Epidermal melanocyte (primary cell): Measurements from ENCODE around the gene EEFSEC.

Experiments used
- DNase-seq: peaks from one replicate; pipeline ENCODE4 v3.0.0; 2011; ENCODE audit warnings: low spot score; ENCODE audit not compliant: insufficient read length

Gene EEFSEC

DNA sequence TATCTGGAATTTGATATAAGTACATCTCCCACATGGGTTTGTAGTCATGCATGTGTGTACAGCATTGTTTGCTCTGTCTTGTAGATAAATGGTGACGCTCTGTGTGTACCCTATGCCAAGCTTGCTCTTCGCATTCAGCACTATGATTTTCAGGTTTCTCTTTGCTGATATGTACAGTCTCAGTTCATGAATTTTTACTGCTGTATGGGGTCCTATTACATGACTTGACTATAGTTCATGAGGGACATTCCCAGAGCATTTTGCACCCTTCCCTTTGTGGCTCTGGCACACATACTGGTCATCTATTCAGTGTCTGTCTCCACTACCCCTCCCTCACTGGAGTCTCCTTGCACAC, 132.7 kb downstream of the EEFSEC start:
- no peak for DNase-seq

GRCh38 chr3:128286691-128287090, 133.4 kb downstream of the EEFSEC start:
- no peak for DNase-seq

DNA sequence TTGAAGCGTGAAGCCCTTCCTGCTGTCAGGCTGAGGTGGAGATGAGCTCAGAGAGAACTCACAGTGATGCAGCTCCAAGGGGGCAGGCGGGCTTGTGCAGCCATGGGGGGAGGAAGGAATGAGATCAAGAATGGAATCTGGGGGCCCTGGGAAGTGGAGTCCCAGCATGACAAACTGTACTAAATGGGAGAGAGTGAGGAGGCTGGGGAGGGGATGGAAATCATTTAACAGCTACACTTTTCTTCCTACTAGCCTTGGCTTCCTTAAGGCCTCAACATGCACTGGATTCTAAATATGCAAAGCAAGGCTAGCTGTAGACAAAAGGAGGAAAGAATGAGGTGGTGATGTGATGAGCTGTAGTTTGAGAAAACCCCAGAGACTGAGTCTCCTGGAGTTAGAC, 133.9 kb downstream of the EEFSEC start:
- no peak for DNase-seq

DNA sequence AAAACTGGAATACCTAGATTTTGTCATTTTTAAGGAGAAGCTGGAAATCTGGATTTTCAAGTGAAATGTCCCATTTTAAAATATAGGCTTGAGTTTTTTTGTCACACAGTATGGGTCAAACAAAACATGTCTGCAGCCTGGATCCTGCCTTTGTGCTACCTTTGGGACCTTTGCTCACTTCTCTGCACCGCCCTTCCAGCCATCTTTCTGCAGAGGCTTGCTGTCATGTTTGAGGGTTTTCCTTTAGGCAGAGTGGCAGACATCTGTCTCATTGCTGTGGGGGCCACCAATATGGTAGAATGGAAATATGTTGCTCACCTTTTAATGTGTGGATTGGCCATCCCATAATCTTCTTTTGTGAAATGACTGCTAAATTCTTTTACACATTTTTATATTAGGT, 136.3 kb downstream of the EEFSEC start:
- no peak for DNase-seq

GRCh38 chr3:128290484-128290883, 137.2 kb downstream of the EEFSEC start:
- DNase-seq, result no peak

- no peak for DNase-seq
These were observed 140.6 kb downstream of the EEFSEC start for GRCh38 chr3:128293930-128294329.

DNA sequence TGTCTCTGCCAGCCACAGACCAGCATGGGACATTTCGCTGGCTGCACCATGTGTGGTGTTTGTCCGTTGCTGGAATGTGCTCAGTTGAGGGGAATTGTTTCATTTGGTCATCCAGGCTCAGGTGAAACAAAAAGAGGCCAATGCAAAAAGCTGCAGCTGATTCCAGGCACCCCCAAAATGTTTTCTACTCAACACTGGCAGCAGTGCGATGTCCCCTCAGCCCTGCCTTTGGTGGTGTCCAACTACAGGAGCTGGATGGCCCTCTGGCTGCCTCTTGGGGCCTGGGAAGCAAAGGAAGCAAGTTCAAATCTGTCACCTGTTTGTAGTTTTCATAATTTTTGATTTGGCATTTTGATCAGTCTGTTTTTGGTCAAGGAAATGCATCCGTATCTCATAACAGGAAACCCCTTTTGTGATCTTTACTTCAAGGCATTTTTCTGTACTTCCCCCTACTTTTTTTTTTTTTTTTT, 141.8 kb downstream of the EEFSEC start:
- DNase-seq, result no peak

DNA sequence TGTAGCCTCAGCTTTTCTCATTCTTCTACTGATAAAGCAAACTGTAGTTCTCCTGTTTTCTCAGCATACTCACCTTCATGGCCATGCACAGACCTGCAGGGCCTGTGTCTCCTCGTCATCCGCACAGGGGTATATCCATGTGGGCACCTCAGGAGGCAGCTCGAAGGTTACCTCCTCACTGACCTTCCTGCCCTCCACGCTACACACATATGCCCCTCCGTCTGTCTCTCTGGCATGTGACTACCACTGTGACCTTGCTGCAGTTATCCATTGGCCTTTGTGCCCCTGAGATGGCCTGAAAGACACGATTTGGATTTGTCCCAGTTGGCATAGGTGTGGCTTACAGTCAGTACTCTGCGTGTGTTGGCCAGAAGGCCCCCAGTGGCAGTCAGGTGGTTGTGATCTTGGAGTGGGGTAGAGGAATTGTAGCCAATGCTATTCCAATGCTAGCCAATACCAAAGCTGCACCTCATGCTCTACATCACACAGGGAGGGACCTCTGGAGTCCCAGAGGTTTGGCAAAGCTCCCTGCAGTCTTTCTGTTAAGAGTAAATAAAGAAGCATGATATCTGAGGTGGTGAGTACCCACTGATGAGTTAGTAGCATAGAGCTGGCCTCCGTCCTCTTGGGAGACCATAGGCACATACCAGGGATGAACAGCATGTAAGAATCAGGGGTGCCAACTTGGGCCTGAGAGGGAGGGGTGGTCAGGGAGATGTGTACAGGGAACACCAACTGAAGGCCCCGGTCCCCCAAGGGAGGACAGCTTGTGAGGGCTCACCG, 143.4 kb downstream of the EEFSEC start:
- no peak for DNase-seq

- peak; percentile 52 for DNase-seq
These were observed 144.3 kb downstream of the EEFSEC start for GRCh38 chr3:128297401-128298138.

DNA sequence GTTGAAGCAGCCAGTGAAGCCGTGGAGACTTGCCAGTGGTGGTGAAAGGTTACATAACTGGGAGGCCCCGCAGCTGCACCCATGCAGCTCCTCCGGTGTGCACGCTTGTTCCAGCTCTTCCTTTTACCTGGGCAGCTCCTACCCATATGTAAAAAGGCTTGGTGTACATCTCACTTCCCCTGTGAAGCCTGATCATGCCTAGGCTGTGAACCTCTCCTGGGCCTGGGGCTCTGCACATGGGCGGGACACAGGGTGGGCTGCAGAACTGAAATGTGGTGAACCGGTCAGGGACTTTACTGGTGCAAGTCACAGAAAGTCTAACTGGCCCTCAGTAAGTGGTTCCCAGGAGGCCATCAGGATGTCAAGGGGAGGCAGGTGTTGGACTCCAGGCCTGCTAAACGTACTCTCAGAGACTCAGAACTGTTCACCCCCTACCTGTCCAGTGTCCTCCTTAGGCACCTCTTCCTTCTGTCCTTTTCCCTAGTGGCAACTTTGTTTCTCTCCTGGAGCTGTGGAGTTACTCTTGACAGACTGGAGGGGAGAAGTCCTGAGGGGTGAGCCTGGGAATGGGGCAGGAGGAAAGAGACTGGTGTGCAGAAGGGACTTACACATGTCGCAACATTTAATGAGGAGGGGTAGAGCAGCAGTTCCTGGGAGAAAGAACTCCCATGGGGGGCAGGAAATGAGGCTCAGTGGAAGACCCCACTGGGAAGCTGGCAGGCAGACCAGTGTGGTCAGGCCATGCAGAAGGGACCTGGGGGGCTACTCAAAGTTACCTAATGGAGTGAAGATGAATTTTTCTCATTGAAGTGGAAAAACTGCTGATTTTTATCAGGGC, 148.1 kb downstream of the EEFSEC start:
- no peak for DNase-seq

DNA sequence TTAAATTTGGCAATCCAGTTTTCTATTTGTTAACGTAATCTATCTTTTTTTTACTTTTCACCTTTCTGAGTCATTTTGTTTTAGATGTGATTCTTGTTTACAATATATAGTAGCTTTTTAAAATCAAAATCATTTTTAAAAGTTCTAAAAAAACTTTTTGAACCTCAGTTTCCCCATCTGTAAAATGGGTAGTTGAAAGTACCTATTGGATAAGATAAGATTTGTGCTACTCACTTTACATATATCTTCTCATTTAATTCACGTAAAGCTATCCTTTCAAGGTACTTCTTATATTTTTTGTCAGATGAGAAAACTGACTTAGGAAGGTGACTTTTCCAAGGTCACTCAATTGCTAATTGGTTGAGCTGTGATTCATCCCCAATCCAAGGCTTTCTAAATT, 153.2 kb downstream of the EEFSEC start:
- no peak for DNase-seq

GRCh38 chr3:128307029-128307633, 153.8 kb downstream of the EEFSEC start:
- DNase-seq, result no peak

DNA sequence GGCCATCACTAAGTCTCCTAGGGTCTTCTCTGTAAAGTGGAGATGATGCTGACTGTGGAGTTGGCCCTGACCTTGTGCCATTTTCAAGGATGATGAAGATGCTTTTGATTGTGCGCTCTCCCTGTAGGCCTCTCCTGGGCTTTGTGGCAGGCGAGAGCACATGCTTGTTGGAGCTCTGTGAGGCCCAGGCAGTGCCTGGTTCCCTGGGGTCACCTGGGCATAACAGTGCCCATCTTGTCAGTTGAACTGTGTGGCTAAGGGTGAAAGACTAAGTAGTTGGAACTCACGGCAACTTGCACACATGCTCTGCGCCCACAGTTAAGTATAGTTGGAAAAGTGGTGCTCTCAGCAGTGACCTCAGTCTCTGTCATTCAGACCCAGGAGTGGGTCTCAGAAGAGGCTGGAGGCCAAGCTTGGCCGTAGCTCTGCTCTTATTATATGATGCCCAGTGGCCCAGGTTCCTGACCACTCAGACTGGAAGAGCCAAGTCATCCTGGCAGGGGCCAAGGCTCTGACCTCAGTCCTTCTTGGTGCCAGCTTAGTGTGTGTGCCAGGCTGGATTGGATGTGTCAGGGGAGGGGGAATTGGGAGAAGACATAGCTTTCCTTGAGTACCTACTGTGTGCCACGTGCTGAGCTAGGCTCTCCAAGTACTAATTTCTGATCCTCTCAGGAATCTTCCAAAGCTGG, 154.6 kb downstream of the EEFSEC start:
- no peak for DNase-seq

DNA sequence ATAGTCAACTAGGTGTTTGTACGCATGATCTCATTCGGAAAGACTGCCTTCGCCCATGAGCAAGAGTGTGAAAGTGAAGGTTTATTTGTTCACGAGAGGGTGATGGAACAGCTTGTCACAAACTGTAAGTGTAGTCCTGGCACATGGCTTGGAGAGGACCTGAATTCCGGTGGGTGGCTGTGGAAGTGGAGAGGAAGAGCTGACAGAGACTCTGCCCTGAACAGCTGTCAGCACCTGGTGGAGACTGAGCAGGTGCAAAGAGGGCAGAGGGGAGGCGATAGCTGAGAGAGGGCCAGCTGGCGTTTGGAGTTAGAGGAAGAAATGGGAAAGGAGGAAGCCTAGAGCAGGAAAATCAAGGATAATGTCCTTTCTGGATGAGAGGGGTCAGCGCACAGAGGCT, 155.7 kb downstream of the EEFSEC start:
- DNase-seq, result no peak

GRCh38 chr3:128310286-128311058, 157.2 kb downstream of the EEFSEC start:
- no peak for DNase-seq

GRCh38 chr3:128311441-128311844, 158.2 kb downstream of the EEFSEC start:
- DNase-seq, result no peak

DNA sequence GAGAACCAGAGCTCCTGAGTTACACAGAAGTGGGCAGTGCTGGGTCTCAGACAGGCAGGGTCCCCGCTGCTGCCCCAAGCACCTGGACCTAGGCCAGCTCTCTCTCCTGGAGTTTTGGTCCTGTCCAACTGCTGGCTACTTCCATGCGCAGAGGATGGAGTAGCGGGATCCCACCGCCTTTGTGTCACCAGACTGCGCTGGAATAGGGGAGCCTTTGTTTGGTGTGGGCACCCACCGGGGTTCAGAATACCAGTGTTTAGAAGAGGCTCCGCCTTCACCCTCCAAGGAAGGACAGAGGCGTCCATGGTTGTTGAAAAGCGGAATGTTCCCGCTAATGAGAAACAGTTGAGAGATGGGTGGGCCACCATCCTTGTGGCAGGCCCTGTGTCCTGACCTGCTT, 159.0 kb downstream of the EEFSEC start:
- DNase-seq, result no peak

DNA sequence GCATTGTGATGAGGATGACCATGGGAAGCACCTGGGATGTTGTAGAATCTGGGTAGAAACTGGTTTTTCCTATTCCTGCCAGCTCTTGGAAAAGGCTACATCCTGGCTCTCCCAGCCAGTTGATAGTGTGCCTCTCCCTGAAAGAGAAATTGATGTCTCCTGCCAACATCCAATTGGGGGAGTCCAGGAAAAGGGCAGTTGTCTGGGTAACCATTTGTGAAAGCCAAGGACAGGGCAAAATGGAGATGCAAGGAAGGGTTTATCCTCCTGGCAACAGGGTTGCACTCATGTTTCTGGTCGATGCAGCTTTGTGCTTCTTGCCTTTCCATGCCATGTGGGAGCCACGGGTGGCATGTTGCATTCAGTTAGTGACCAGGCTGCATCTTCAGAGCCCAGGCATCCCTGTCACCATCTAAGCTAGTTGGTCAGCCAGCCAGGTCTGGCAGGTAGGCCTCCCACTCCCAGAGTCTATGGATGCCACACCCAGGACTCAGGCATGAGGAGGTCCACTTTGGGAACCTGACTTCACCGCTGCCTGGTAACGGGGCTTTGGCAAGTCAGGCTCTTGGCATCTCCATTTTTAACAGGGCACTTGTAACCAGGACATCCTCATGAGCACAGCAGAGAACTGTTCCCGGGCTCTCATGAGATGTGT, 159.9 kb downstream of the EEFSEC start:
- DNase-seq, result no peak

DNA sequence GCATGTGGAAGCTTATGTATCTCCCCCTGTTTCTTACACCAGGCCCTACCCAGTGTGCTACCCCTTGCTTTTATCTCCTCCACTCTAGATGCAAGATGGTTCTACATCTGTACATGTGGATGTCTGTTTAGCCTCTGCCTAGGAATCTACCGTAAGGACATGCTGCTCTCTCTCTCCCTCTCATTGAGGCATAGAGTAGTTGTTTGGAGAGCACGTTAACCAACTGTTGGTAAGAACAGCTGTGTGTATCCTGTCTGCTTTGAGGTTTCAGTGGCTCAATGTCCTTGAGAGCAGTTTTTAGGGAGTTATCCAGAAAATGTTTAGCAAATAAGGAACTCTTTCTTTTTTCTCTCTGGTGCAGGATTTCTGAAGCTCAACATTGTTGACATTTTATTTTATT, 160.7 kb downstream of the EEFSEC start:
- DNase-seq, result no peak

DNA sequence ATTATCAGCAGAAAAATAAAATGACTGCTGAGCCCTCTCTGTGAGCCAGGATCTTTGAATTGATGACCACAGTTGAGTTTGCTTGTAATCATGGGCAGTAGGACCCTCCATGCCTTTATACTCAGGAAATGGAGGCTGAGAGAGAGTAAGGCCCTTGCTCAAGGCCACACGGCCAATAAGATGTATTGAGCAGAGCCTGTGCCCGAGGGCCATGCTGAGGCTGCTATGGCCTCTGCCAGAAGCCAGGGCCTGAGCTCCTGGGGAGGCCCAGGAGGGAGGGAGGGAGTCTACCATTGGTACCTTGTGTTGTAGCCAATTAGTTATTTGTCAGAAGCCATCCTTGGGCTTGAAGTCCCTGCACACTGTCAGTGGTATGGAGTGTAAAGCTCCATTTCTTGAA, 162.0 kb downstream of the EEFSEC start:
- DNase-seq, result no peak
